Eye (tissue), 1 donor: ENCODE results near the gene ACY1.
A peak's percentile ranks its signal among the peaks of the same experiment; 100 is the strongest.

Experiments
- DNase-seq: peaks from one replicate; pipeline ENCODE4 v3.0.0-alpha.2; 2015

Gene ACY1

DNA sequence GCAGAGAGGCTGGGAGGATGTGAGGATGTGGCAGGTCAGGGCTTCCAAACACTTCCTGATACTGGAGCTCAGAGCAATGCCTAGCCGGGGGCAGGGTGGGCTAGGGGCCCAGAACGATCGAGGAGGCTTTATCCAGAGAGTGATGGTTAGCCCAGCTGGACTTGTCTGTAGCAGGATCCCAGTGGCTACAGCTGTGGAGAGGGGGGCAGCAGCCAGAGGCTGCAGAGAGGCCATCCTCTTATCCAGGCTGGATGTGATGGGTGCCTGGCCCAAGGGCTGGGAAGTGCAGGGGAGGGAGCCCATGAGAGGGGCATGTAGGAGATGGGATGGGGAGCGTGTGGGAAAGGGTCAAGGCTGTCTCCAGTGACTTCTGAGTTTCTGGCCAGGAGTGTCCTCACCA is 36.5 kb upstream of the ACY1 start:
- DNase-seq: no peak

DNA sequence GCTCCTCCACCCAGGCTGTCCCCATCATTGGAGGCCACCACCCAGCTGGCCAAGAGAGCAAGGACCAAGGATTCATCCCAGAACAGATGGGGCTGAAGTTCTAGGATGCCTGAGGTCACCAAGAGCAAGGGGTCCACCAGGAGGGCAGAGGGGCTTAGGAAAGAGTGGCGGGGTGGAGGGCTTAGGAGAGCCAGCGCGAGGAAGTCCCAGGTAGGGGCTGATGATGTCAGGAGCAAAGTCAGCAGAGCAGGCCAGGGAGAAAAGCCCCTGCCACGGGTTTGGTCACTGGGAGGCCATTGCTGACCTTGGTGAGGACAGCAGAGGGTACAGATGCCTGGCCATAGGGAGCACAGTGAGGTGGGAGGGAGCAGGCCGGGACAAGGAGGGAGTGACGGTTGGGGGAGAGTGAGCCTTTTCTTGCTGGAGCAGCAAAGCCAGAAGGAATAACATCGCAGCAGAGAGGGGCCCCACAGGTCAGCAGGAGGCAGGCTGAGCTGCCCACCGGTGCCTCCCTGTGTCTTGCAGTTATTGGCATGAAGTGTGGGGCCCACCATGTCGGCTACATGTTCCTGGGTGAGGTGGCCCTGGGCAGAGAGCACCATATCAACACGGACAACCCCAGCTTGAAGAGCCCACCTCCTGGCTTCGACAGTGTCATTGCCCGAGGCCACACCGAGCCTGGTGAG is 36.0 kb upstream of the ACY1 start:
- DNase-seq: no peak

DNA sequence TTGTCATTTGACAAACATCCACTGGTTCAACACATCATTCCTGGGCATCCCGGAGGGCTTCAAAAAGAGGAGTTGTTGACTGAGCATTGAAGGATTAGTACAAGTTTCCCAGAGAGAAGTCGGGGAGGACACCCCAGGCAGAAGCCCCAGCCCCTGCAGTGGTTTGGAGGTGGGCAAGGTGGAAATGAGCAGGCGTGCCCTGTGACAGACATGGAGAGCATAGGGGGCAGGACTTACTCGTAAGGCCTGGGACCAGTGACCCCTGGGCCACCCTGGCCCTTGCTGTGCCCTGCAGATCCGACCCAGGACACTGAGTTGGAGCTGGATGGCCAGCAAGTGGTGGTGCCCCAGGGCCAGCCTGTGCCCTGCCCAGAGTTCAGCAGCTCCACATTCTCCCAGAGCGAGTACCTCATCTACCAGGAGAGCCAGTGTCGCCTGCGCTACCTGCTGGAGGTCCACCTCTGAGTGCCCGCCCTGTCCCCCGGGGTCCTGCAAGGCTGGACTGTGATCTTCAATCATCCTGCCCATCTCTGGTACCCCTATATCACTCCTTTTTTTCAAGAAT is 35.2 kb upstream of the ACY1 start:
- no peak for DNase-seq

DNA sequence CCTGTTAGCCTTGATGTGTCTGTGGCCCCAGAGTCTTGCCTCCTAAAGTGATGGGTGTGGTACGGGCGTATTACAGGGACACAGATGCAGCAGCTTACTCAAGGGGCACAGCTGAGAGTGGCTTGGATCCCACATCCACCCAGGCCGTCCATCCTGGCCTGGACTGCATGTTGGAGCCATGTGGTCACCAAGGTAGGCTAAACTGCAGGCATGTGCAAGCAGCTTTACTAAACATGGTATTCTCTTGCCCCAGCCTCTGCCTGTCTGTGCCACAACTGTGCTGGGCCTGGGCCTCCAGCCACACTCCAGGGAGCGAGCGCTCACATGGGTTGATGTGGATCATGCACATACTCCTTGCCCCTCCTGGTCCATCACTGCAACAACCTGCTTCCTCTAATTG is 34.2 kb upstream of the ACY1 start:
- DNase-seq: no peak

DNA sequence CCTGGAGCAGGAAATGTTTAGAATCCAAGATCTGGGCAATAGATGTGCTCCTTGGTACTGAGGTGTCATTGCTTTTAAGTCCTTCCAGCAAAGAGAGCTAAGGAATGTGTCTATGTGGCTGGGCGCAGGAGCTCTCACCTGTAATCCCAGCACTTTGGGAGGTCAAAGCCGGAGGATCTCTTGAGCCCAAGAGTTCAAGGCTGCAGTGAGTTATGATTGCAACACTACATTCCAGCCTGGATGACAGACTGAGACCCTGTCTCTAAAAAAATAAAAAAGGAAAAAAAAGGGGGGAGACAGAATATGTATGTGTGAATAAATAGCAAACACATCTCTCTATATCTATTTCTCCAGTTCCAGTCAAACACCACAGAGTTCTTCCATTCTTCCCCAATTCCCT is 32.4 kb upstream of the ACY1 start:
- DNase-seq: no peak

DNA sequence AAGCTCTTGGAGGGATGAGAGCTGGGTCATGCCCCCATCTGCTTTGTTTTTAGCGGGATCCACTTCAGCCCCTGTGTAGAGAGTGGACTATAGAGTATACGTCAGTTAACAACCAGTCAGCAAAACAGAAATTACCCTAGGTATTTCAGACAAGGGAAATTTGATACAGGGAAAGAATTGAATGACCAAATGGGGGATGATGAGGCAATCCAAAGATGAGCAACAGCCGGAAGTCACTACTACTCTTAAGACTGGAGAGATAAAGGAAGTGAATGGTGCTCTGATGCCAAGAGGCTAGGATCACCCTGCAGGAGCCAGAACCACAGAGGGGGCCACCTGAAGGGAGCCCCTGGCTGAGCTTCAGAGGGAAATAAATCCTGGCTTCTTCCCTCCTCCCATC is 29.9 kb upstream of the ACY1 start:
- no peak for DNase-seq

DNA sequence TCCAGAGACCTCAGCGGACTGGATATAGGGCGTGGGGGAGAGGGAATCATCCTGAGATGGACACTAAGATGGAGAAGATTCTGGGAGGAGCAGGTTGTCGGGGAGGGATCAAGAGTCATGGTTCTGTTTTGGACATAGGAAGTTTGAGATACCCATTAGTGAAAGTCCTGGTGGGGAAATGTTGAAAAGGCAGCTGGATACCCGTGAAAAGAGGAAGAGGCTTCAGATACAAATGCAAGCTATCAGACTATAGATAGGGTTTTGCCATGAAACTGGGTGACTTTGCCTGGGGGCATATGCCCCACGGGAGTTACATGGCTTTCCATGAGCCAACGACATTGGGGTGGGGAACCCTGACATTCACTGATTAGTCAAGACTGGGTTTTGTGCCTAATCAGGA is 29.2 kb upstream of the ACY1 start:
- no peak for DNase-seq

DNA sequence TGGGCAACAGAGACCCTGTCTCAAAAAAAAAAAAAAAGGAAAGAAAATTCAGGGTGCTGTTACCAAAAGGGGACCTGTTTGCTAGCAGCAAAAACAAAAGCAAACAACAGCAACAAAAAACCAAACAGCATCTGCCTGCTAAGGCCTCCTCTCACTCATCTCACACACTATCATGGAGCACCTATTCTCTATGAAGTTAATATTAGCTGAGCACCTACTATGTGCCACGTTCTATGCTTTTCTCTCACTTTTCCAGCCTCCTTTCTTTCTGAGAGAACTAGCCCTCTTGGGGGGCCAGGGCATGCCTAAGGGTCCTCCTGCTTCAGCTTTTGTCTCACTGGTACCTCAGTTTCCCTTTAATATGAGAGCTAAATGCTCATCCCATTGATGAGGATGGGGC is 28.6 kb upstream of the ACY1 start:
- DNase-seq: no peak

DNA sequence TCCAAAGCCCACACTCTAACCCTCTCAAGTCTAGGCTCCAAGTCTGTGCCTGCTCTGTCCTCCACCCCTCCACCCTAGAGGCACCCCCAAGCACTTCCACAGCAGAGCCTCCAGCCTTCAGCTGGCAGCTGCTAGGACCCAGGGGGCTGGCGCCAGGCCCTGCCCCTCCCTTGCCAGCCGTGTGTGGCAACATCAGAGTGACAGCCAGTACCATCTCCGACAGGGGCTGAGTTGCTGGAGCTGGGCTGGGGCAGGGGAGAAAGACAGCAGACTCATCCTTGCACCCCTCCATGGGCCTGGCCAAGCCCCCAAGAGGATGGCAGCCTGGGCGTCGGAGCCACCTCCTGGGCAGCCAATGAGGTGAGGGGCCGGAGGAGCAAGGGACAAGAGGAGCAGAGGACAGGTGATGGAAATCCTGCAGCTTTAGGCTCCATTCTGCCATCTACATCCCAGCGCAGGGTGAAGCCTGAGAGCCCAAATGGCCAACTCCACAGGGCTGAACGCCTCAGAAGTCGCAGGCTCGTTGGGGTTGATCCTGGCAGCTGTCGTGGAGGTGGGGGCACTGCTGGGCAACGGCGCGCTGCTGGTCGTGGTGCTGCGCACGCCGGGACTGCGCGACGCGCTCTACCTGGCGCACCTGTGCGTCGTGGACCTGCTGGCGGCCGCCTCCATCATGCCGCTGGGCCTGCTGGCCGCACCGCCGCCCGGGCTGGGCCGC is 28.0 kb upstream of the ACY1 start, which contains the start of gene GPR62:
GPR62 (plus strand) TSS at position 207 of the 718 bp plus-strand sequence; CDS start at position 479, 272 bp downstream.
- DNase-seq: peak; percentile 42

DNA sequence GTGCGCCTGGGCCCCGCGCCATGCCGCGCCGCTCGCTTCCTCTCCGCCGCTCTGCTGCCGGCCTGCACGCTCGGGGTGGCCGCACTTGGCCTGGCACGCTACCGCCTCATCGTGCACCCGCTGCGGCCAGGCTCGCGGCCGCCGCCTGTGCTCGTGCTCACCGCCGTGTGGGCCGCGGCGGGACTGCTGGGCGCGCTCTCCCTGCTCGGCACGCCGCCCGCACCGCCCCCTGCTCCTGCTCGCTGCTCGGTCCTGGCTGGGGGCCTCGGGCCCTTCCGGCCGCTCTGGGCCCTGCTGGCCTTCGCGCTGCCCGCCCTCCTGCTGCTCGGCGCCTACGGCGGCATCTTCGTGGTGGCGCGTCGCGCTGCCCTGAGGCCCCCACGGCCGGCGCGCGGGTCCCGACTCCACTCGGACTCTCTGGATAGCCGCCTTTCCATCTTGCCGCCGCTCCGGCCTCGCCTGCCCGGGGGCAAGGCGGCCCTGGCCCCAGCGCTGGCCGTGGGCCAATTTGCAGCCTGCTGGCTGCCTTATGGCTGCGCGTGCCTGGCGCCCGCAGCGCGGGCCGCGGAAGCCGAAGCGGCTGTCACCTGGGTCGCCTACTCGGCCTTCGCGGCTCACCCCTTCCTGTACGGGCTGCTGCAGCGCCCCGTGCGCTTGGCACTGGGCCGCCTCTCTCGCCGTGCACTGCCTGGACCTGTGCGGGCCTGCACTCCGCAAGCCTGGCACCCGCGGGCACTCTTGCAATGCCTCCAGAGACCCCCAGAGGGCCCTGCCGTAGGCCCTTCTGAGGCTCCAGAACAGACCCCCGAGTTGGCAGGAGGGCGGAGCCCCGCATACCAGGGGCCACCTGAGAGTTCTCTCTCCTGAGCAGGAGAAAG is 27.2 kb upstream of the ACY1 start:
- DNase-seq: peak; percentile 84

DNA sequence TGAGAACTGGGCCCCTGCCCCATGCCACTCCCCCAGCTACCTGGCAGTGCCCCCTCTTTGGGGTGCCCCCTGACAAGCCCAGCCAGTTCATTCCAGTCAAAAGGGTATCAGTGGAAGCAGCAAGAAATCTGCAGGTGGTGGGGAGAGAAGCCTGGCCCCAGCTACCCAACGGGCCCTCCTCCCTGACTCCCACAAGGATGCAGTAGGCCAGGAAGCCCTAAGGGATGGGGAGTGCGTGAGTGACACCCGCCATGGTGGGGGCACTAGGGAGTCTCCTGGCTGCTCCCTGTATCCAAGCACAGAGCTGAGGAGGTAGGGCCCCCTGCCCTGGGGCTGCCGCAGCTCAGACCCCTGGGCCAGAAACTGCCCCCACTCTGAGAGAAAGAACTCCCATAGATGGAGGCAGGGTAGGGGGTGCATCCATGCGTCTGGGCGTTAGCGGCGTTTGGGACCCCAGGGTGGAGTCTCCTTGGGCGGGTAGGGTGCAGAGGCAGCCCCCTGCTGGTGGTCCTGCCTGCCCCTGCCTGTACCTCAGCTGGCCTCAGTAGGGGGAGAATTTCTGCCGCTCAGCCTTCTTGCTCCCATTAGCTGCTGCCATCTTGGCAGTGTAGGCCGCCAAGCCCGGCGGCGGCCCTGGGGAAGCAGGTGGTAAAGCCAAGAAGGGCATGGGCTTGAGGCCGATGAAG is 25.7 kb upstream of the ACY1 start:
- DNase-seq: no peak

DNA sequence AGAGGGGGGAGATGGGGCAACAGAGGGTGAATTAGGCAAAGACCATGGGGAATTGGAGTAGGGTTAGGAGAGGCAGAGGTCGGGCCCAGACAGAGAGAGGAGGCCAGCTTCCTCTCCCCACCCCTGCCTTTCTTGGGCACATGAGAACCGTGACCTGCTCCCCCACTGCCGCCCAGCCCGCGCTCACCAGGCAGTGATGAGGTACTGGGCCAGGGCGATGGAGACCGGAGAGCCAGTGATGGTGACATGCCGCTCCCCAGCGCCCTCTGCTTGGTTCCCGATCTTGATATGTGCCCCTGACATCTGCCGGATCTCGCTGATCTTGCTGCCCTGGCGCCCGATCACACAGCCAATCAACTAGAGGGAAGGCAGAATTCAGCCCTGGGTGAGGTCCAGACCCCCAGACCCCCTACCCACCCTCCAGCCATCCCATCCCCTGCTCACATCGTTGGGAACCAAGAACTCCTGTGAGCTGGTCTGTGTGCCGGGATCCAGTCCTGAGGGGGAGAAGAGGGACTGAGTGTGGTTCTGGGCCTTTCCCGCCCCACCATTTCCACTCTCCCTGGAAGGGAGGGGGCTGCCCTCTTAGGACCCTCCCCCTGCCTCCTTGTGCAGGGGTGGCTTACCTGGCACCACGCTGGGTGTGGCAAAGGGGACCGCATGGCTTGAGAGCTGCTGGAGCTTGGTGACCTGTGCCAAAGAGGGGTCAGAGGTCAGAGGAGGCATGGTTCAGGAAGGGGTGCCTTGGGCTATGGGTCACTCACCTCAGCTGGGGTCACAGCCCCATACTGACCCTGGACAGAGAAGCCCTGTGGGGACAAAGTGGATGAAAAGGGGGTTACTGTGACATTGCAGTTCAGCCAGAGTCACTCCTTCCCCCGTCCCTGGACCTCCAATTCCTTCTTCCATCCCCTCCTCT is 24.5 kb upstream of the ACY1 start:
- DNase-seq: no peak

DNA sequence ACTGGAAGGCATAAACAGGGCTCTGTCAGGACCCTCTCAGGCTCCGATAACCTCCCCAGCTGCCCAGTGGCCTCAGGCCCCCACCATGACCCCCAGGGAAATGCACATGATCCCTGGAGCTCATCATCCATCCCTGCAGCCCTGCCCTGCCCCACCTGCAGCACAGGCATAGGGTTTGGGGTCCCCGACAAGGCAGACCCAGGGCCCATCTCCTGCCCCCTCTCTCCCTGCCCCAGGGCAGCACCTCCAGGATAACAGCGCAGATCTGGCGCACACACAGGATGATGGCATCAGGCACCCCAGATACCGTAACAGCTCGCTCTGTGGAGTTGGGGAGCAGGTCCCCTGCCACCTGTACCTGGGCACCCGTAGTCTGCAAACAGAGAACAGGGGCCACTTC is 23.7 kb upstream of the ACY1 start:
- DNase-seq: no peak

DNA sequence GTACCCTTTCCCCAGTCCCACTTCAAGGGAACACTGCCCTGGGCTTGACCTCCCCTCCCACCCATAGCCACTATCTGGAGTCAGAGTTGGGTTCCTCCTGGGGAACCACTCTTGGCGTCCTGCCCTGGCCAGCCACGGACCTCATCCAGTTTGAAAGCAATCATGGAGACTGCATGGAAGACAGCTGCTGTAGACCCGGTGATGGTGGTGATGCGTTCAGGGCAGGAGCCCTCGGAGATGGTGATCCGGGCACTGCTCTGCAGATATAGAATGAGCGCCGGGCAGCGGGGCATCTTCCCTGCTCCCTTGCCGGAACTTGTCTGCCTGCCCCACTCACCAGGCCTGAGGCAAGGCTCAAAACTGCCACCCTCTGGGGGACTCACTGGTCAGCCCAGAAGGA is 22.9 kb upstream of the ACY1 start:
- DNase-seq: no peak

DNA sequence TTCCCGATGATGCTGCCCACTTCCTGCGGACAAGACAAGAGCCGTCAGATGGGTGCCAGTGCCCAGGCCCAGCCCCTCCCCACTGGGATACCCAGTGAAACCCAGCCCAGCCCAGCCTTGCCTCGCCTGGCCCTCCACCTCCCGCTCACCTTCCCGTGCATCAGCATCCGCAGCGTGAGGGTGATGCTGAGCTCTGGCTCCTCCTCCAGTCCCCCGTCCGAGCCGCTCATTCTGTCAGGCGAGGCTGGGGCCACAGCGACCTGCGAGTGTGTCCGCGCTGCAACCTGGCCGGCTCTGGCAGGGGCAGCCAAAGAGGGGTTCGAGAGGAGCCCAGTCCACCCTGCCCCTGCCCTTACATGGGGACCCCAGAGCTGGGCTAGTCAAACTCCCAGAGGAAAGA is 22.3 kb upstream of the ACY1 start:
- DNase-seq: no peak

DNA sequence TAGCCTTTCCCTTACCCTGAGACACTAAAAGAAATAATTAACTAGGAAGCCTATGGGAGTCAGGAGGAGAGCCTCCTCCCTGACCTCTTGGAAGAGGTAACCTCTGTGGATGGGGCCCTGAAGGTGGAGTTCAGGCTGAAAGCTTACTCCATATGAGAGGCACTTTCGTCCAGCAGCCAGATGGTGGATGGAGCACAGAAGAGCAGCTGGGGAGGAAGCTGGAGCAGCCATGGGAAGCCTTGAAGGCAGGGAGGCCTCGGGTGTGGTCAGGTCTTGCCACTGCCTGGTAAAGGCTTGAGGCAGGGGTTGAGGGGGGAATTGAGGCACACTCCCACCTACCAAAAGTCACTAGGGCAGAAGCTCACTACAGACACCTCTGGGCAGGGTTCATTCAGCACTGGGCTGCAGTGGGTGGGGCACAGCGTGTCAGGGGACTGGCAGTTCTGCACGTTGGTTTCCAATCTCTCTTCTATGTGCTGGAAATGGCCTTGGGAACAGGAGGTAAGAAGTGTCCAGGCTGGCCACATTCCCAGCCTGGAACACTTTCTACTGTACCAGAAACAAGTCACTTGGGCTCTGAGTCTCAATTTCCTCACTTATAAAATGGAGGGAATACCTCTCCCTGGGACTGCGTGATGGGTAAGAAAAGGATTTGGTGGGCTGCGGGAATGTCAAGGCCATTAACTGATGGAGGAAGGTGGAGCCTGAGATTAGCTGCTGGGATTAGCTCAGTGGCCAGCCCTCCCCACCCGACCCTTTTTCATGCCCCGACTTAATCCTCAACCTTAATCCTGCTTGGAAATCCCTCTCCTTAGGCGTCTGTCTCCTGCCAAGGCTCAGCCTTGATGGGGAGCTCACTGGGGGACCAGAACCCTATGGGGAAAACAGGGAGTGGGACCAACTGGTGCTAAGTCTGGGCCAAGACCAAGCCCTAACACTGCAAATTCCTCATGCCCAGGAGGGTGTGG is 21.4 kb upstream of the ACY1 start:
- DNase-seq: peak; percentile 57

DNA sequence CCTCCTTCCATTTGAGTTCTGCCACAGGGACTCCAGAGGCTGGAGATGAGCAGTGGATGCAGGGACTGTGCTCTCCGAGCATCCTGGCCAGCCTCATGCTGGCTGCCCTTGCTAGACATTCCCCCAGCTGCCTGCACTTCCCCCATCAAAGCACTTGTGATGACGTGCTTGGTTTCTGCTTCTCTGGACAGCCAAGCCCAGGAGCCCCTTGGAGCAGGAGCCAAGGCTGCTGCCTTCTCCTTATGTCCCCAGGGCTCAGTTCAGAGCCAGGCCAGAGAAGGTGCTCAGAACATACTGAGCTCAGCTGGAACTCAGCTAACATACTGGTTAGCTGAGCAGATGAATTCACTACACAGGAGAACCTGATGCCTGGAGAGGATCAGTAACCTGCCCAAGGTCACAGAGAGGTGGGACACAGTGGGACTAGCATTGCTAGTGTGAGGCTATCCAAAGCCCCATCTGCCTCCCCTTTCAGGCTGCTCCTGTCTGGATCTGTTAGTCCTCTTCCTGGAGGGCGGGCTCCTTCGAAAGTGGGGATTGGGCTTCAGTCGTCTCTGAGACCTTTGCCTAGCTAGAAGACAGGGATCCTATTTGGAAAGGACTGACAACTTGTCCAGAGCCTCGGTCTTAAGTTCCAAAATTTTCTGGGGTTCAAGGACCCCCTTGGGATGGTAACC is 20.3 kb upstream of the ACY1 start:
- peak; percentile 72 for DNase-seq

DNA sequence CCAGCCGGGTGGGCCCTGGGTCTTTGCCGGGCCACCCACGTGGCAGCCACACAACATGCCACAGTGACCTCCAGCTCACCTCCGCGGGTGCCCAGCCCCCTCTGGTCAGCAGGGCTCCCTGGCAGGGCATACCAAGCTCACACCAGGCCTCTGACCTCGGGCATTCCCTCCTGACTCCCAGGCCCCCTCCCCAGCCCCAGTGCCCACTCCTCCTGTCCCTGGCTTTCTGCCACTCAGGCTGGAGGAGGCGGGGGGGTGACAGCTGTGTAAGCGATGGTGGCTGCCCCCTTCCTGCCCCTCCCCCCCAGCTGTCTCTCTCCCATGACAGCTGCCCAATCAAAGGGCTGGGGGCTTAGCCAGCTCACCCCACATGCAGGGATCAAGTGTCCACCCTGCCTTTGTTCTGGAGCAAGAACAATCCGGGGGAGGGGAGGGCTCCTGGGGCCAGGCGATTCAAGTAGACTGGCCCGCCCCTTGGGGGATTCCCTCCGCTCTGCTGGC is 19.3 kb upstream of the ACY1 start:
- DNase-seq: peak; percentile 91

DNA sequence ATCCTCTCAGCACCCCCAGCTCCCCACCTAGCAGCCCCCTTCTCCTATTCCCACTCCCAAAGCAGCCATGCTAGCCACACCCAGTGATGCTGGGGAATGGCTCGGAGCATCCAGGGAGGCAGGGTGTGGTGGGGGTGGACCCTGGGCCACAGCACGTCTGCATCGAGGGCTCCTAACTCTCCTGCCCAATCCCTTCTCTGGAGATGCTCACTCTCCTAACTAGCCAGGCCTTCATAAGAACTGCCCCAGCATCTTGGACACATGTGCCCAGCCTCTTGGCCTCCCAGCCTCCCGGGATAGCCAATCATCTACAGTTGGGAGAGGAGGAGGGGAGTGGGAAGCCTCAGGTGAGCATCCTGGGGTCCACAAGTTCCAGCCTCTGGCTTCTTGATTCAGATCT is 18.8 kb upstream of the ACY1 start:
- DNase-seq: no peak

DNA sequence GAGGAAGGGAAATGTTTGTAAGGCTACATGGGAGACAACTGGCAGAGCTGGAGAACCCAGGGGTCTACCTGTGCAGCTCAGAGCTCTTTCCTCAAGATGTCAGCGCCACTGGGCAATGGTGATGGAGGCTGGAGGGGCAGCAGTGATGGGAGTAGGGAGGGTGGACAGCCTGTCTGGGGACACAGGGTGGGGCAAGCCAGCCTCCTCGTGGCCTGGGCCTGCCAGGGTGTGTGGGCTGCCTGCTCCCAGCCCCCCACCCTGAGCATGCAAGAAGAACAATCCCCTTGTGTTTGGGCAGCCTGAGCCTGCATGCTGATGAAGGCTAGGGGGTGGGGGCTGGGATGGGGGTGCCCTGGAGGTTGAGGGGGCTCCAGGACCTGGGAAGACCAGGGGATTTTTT is 17.3 kb upstream of the ACY1 start:
- peak; percentile 18 for DNase-seq
